ENCODE data around the gene SYNE1. TPM values are rescaled to one million over a fixed set of nuclear protein-coding genes. Genes with fewer than 3 reads are reported as not detected.
A peak's percentile ranks its signal among the peaks of the same experiment; 100 is the strongest.
"Not testable (repeated sequence)": the region's sequence is repeated elsewhere in the genome, so short reads cannot be mapped to it uniquely, and the experiment has no call there.

Gene SYNE1
- total and polyA plus RNA-seq, 7 experiments from 2014 or later = 50.6 to 205 (median 161) TPM

- POLR2A ChIA-PET = no interaction called here
Measured at GRCh38 chr6:152572338-152573088, 64.6 kb downstream of the SYNE1 start.

GRCh38 chr6:152571943-152572337 lies 65.2 kb downstream of the SYNE1 start:
- H3K9me3 Mint-ChIP-seq = no peaks in the 10 kb centered on the region
- H3K27ac Mint-ChIP-seq = no peak overlapping the region
- Histone ChIP-seq H3K9me3 (ENCODE audit: control insufficient read depth in 2 of 3, low read length in 3 of 3) (no peaks in the 10 kb centered on the region), H3K4me1 (ENCODE audit: control insufficient read depth in 2 of 2, insufficient read depth in 2 of 2, low read length in 2 of 2) (no peaks in the 10 kb centered on the region), H3K27ac (ENCODE audit: low read depth, low read length) (no peak overlapping the region), H3K36me3 (ENCODE audit: control insufficient read depth in 2 of 3, insufficient read depth in 3 of 3, low read length in 3 of 3) (no peaks in the 10 kb centered on the region), H3K27me3 (ENCODE audit: control insufficient read depth in 2 of 2, insufficient read depth in 2 of 2, low read length in 2 of 2) (no peaks in the 10 kb centered on the region), H3K4me3 (ENCODE audit: low read length) (no peak overlapping the region)
- POLR2A ChIA-PET = no interaction called here
- H3K36me3 Mint-ChIP-seq = no peaks in the 10 kb centered on the region
- intact Hi-C loops (cut with micrococcal nuclease) = no loop called here
- CTCF ChIA-PET = no interaction called here
- H3K4me3 Mint-ChIP-seq = no peak overlapping the region
- ATAC-seq (no peak), DNase-seq (no peak)
- peaks cover 0 to 7% (median 0%) of the 10 kb centered on the region in 7 donors for H3K4me1 Mint-ChIP-seq
- H3K27me3 Mint-ChIP-seq = peaks cover 0 to 15% (median 5%) of the 10 kb centered on the region in 5 donors

More at GRCh38 chr6:152572338-152573088, 64.6 kb downstream of the SYNE1 start:
- DNase-seq (no peak), ATAC-seq (no peak)
- peaks cover 0 to 7% (median 0%) of the 10 kb centered on the region in 7 donors for H3K4me1 Mint-ChIP-seq
- H3K27ac Mint-ChIP-seq = no peak overlapping the region
- no peaks in the 10 kb centered on the region for H3K36me3 ChIP-seq (ENCODE audit: control insufficient read depth in 2 of 3, insufficient read depth in 3 of 3, low read length in 3 of 3)
- H3K27me3 ChIP-seq (ENCODE audit: control insufficient read depth in 2 of 2, insufficient read depth in 2 of 2, low read length in 2 of 2) = no peaks in the 10 kb centered on the region
- no peak overlapping the region for H3K4me3 Mint-ChIP-seq
- H3K27ac ChIP-seq (ENCODE audit: low read depth, low read length) = no peak overlapping the region
- H3K27me3 Mint-ChIP-seq = peaks cover 0 to 15% (median 5%) of the 10 kb centered on the region in 5 donors
- intact Hi-C loops (cut with micrococcal nuclease) = no loop called here
- CTCF ChIA-PET = no interaction called here
- H3K9me3 ChIP-seq (ENCODE audit: control insufficient read depth in 2 of 3, low read length in 3 of 3) = no peaks in the 10 kb centered on the region
- peaks cover 0 to 2% (median 0%) of the 10 kb centered on the region in 11 donors for H3K9me3 Mint-ChIP-seq
- H3K4me3 ChIP-seq (ENCODE audit: low read length) = no peak overlapping the region
- H3K36me3 Mint-ChIP-seq = no peaks in the 10 kb centered on the region
- H3K4me1 ChIP-seq (ENCODE audit: control insufficient read depth in 2 of 2, insufficient read depth in 2 of 2, low read length in 2 of 2) = no peaks in the 10 kb centered on the region

GRCh38 chr6:152571089-152571488 lies 66.1 kb downstream of the SYNE1 start:
- POLR2A ChIA-PET = no interaction called here
- Mint-ChIP-seq H3K9me3 (no peaks in the 10 kb centered on the region), H3K27me3 (peaks cover 0 to 15% (median 5%) of the 10 kb centered on the region in 5 donors)

GRCh38 chr6:152566103-152566875 lies 70.9 kb downstream of the SYNE1 start:
- CTCF ChIA-PET = no interaction called here
- H3K27me3 ChIP-seq (ENCODE audit: control insufficient read depth in 2 of 2, insufficient read depth in 2 of 2, low read length in 2 of 2) = no peaks in the 10 kb centered on the region
- H3K4me1 Mint-ChIP-seq = peaks cover 0 to 3% (median 0%) of the 10 kb centered on the region in 7 donors
- H3K9me3 ChIP-seq (ENCODE audit: control insufficient read depth in 2 of 3, low read length in 3 of 3) = no peaks in the 10 kb centered on the region
- POLR2A ChIA-PET = no interaction called here
- no peak for DNase-seq
- H3K4me1 ChIP-seq (ENCODE audit: control insufficient read depth in 2 of 2, insufficient read depth in 2 of 2, low read length in 2 of 2) = no peaks in the 10 kb centered on the region
- H3K36me3 ChIP-seq (ENCODE audit: control insufficient read depth in 2 of 3, insufficient read depth in 3 of 3, low read length in 3 of 3) = no peaks in the 10 kb centered on the region
- no peak overlapping the region for H3K4me3 ChIP-seq (ENCODE audit: low read length)
- no peak overlapping the region for H3K27ac Mint-ChIP-seq
- peaks cover 0 to 6% (median 0%) of the 10 kb centered on the region in 11 donors for H3K9me3 Mint-ChIP-seq
- H3K27ac ChIP-seq (ENCODE audit: low read depth, low read length) = no peak overlapping the region
- H3K36me3 Mint-ChIP-seq = no peaks in the 10 kb centered on the region
- H3K4me3 Mint-ChIP-seq = no peak overlapping the region
- intact Hi-C loops (cut with micrococcal nuclease) = no loop called here
- H3K27me3 Mint-ChIP-seq = peaks cover 0 to 8% (median 5%) of the 10 kb centered on the region in 5 donors
- ATAC-seq = peak; percentile 49

More at GRCh38 chr6:152571089-152571488, 66.1 kb downstream of the SYNE1 start:
- Mint-ChIP-seq H3K4me1 (peaks cover 0 to 3% (median 0%) of the 10 kb centered on the region in 7 donors), H3K4me3 (no peak overlapping the region), H3K27ac (no peak overlapping the region), H3K36me3 (no peaks in the 10 kb centered on the region)
- Histone ChIP-seq H3K27me3 (ENCODE audit: control insufficient read depth in 2 of 2, insufficient read depth in 2 of 2, low read length in 2 of 2) (no peaks in the 10 kb centered on the region), H3K36me3 (ENCODE audit: control insufficient read depth in 2 of 3, insufficient read depth in 3 of 3, low read length in 3 of 3) (no peaks in the 10 kb centered on the region), H3K4me1 (ENCODE audit: control insufficient read depth in 2 of 2, insufficient read depth in 2 of 2, low read length in 2 of 2) (no peaks in the 10 kb centered on the region), H3K4me3 (ENCODE audit: low read length) (no peak overlapping the region), H3K27ac (ENCODE audit: low read depth, low read length) (no peak overlapping the region), H3K9me3 (ENCODE audit: control insufficient read depth in 2 of 3, low read length in 3 of 3) (no peaks in the 10 kb centered on the region)
- CTCF ChIA-PET = no interaction called here
- intact Hi-C loops (cut with micrococcal nuclease) = no loop called here
- ATAC-seq (no peak), DNase-seq (no peak)

GRCh38 chr6:152563177-152563576 lies 74.0 kb downstream of the SYNE1 start:
- DNase-seq (no peak), ATAC-seq (no peak)
- no peaks in the 10 kb centered on the region for H3K27me3 ChIP-seq (ENCODE audit: control insufficient read depth in 2 of 2, insufficient read depth in 2 of 2, low read length in 2 of 2)
- Mint-ChIP-seq H3K9me3 (peaks cover 0 to 14% (median under 1%) of the 10 kb centered on the region in 11 donors), H3K27ac (no peak overlapping the region), H3K4me1 (peaks cover 0 to 1% (median 0%) of the 10 kb centered on the region in 7 donors), H3K36me3 (no peaks in the 10 kb centered on the region), H3K27me3 (peaks cover 0 to 4% (median 0%) of the 10 kb centered on the region in 5 donors), H3K4me3 (no peak overlapping the region)
- H3K27ac ChIP-seq (ENCODE audit: low read depth, low read length) = no peak overlapping the region
- no peaks in the 10 kb centered on the region for H3K9me3 ChIP-seq (ENCODE audit: control insufficient read depth in 2 of 3, low read length in 3 of 3)
- intact Hi-C loops (cut with micrococcal nuclease) = no loop called here
- H3K36me3 ChIP-seq (ENCODE audit: control insufficient read depth in 2 of 3, insufficient read depth in 3 of 3, low read length in 3 of 3) = no peaks in the 10 kb centered on the region
- no peaks in the 10 kb centered on the region for H3K4me1 ChIP-seq (ENCODE audit: control insufficient read depth in 2 of 2, insufficient read depth in 2 of 2, low read length in 2 of 2)
- POLR2A ChIA-PET = no interaction called here
- CTCF ChIA-PET = no interaction called here
- no peak overlapping the region for H3K4me3 ChIP-seq (ENCODE audit: low read length)

- H3K4me1 Mint-ChIP-seq; DNase-seq; H3K36me3 Mint-ChIP-seq; H3K9me3 ChIP-seq (ENCODE audit: control insufficient read depth in 2 of 3, low read length in 3 of 3); H3K4me3 ChIP-seq (ENCODE audit: low read length); ATAC-seq; H3K27me3 ChIP-seq (ENCODE audit: control insufficient read depth in 2 of 2, insufficient read depth in 2 of 2, low read length in 2 of 2); intact Hi-C loops (cut with micrococcal nuclease); H3K36me3 ChIP-seq (ENCODE audit: control insufficient read depth in 2 of 3, insufficient read depth in 3 of 3, low read length in 3 of 3); H3K4me3 Mint-ChIP-seq; CTCF ChIA-PET; H3K4me1 ChIP-seq (ENCODE audit: control insufficient read depth in 2 of 2, insufficient read depth in 2 of 2, low read length in 2 of 2); H3K27ac ChIP-seq (ENCODE audit: low read depth, low read length); POLR2A ChIA-PET; H3K27ac Mint-ChIP-seq: not testable (repeated sequence)
- Mint-ChIP-seq H3K27me3 (peaks cover 0 to 10% (median 0%) of the 10 kb centered on the region in 5 donors), H3K9me3 (peaks cover 0 to 39% (median 14%) of the 10 kb centered on the region in 11 donors)
Measured at GRCh38 chr6:152558798-152559197, 78.4 kb downstream of the SYNE1 start.
